Neural cell (in vitro differentiated cells): Measurements from ENCODE around the gene GMPPA. TPM values are rescaled to one million over a fixed set of nuclear protein-coding genes. Genes with fewer than 3 reads are reported as not detected.

Experiments used
- H2AFZ ChIP-seq: fragments of 200-600, 300-800 bp; sonication (generic), shearing (Covaris generic); 2 replicates; pipeline ENCODE4 v1.6.0; 2014; ENCODE audit warnings: low read depth, mild to moderate bottlenecking, antibody characterized with exemption, low read length, moderate library complexity
- H3F3A ChIP-seq: fragments of 200-600 bp; shearing (Covaris generic); 2 replicates; pipeline ENCODE4 v1.6.1; 2016; ENCODE audit warnings: mild to moderate bottlenecking, moderate library complexity, mixed read lengths, antibody characterized with exemption, low read length; ENCODE audit not compliant: insufficient read depth, poor library complexity, severe bottlenecking
- H3K27ac ChIP-seq: fragments of 200-600, 300-800 bp; sonication (generic), shearing (Covaris generic); 2 replicates; pipeline ENCODE4 v1.5.1; 2014; ENCODE audit warnings: mild to moderate bottlenecking, low read length, moderate library complexity
- H3K27me3 ChIP-seq: fragments of 300-800, 200-600 bp; sonication (generic), shearing (Covaris generic); 2 replicates; pipeline ENCODE4 v1.6.0; 2014; ENCODE audit warnings: mild to moderate bottlenecking, low read depth, low read length, moderate library complexity; ENCODE audit not compliant: insufficient read depth
- H3K36me3 ChIP-seq: fragments of 300-800, 200-600 bp; sonication (generic), shearing (Covaris generic); 2 replicates; pipeline ENCODE4 v1.5.1; 2014; ENCODE audit warnings: mild to moderate bottlenecking, antibody characterized with exemption, low read length, moderate library complexity; ENCODE audit not compliant: insufficient read depth
- H3K4me2 ChIP-seq: fragments of 300-800, 200-600 bp; sonication (generic), shearing (Covaris generic); 2 replicates; pipeline ENCODE4 v1.6.0; 2014; ENCODE audit warnings: mild to moderate bottlenecking, low read length
- H3K4me3 ChIP-seq: fragments of 300-800, 200-600 bp; sonication (generic), shearing (Covaris generic); 2 replicates; pipeline ENCODE4 v1.5.1; 2014; ENCODE audit warnings: mild to moderate bottlenecking, low read length, moderate library complexity
- H3K79me2 ChIP-seq: fragments of 200-600 bp; shearing (Covaris generic); replicated peaks from 2 replicates; pipeline ENCODE4 v1.6.0; 2014; ENCODE audit warnings: mild to moderate bottlenecking, low read length, moderate library complexity; ENCODE audit not compliant: insufficient read depth
- H3K9ac ChIP-seq: fragments of 300-800, 200-600 bp; sonication (generic), shearing (Covaris generic); 2 replicates; pipeline ENCODE4 v1.6.1; 2016; ENCODE audit warnings: mild to moderate bottlenecking, low read length, mixed read lengths
- H3K9me2 ChIP-seq: fragments of 200-600 bp; shearing (Covaris generic); 2 replicates; pipeline ENCODE4 v1.6.1; 2016; ENCODE audit warnings: mild to moderate bottlenecking, low read length, mixed read lengths; ENCODE audit not compliant: insufficient read depth
- H3K9me3 ChIP-seq: fragments of 200-600, 300-800 bp; sonication (generic), shearing (Covaris generic); 2 replicates; pipeline ENCODE4 v1.6.1; 2016; ENCODE audit warnings: mild to moderate bottlenecking, mixed run types, low read length, moderate library complexity, mixed read lengths
- H4K20me1 ChIP-seq: fragments of 200-600 bp; shearing (Covaris generic); 2 replicates; pipeline ENCODE4 v1.6.1; 2016; ENCODE audit warnings: mild to moderate bottlenecking, mixed run types; ENCODE audit not compliant: insufficient read depth
- EP300 ChIP-seq: fragments of 450-650 bp; conservative IDR thresholded peaks from 2 replicates; pipeline ENCODE4 v1.6.1; 2014; ENCODE audit warnings: antibody characterized with exemption, mild to moderate bottlenecking, moderate library complexity; ENCODE audit not compliant: poor library complexity, severe bottlenecking
- MXI1 ChIP-seq: fragments of 450-650 bp; conservative IDR thresholded peaks from 2 replicates; pipeline ENCODE4 v1.6.1; 2014; ENCODE audit warnings: antibody characterized with exemption, mild to moderate bottlenecking; ENCODE audit not compliant: poor library complexity, severe bottlenecking
- SMC3 ChIP-seq: fragments of 450-650 bp; conservative IDR thresholded peaks from 2 replicates; pipeline ENCODE4 v1.6.1; 2014; ENCODE audit warnings: antibody characterized with exemption, mild to moderate bottlenecking, moderate library complexity; ENCODE audit not compliant: poor library complexity
- polyA plus RNA-seq: library from polyadenylated mRNA; depleted of rRNA; stranded (reverse); fragments of >200 nt; gene quantifications from 2 replicates; pipeline ENCODE4 v1.2.3, GENCODE V29; 2014
- TF ChIP-seq, protein P1 (sequence below): IDR thresholded peaks from 2 replicates; pipeline ENCODE4 v1.6.1; 2012; ENCODE audit warnings: borderline replicate concordance
- TF ChIP-seq, protein P2 (sequence below): fragments of 450-650 bp; IDR thresholded peaks from 2 replicates; pipeline ENCODE4 v1.5.1; 2014; ENCODE audit warnings: antibody characterized with exemption, mild to moderate bottlenecking, moderate library complexity; ENCODE audit not compliant: poor library complexity, severe bottlenecking

Gene GMPPA
- polyA plus RNA-seq, 1 donor from 2014 or later: 20.4 TPM

GRCh38 chr2:219458996-219459395 lies 39.7 kb upstream of the GMPPA start:
- H4K20me1 ChIP-seq: no peaks in the 10 kb centered on the region
- H3F3A ChIP-seq: no peaks in the 10 kb centered on the region
- no peaks in the 10 kb centered on the region for H3K9me2 ChIP-seq
- H3K27ac ChIP-seq: no peak overlapping the region
- peaks cover 4% of the 10 kb centered on the region for H3K36me3 ChIP-seq
- no peak overlapping the region for H3K9ac ChIP-seq
- H3K9me3 ChIP-seq: no peaks in the 10 kb centered on the region
- no peaks in the 10 kb centered on the region for H3K27me3 ChIP-seq
- H2AFZ ChIP-seq: no peak overlapping the region
- TF ChIP-seq EP300: no peak
- H3K4me3 ChIP-seq: no peak overlapping the region
- H3K79me2 ChIP-seq: no peaks in the 10 kb centered on the region
- H3K4me2 ChIP-seq: no peak overlapping the region

DNA sequence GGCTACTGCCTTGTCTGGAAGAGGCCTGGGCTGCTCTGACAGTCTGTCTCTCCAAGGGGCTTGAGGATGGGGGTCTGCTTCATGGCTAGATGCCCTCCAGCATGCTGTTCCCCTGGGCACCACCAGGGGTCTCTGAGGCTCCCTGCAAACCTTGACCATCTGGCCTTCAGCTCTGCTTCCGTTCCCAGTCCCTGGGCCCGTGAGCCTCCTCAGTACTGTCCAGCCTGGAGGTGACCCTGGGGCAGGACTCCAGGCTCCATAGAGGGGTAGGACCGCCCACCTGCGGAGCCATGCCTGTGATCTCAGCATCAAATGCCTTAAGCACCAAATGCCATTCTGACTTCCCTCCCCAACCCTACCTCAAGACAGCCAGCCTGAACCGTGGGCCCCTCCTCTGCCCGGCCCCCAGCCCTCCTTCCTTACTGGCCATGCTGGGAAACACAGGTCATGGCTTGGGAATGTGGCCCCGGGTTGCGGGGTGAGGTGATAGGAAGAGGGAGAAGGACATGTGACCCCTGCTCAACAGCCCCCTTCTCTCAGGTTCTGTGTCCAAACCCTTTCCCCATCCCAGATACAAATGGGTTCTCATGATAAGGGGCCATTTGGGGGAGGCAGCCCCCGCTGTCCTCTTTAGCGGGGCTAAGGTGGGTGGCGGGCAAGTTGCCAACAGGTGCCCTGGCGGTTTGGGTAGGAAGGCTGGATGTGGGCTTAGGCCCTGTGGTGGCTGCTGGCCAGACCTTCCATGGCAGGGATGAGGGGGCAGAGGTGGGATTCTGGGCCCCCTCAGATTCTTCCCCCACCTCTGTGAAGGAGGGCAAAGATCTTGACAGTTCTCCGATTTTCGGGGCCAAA lies 39.0 kb upstream of the GMPPA start:
- Histone ChIP-seq H3K4me3 (no peak overlapping the region), H3K27me3 (no peaks in the 10 kb centered on the region), H3K36me3 (no peaks in the 10 kb centered on the region), H3K79me2 (no peaks in the 10 kb centered on the region), H3K4me2 (no peak overlapping the region), H4K20me1 (no peaks in the 10 kb centered on the region), H3K9me3 (no peaks in the 10 kb centered on the region), H3K27ac (no peak overlapping the region), H2AFZ (no peak overlapping the region), H3F3A (no peaks in the 10 kb centered on the region), H3K9ac (no peak overlapping the region), H3K9me2 (no peaks in the 10 kb centered on the region)
- TF ChIP-seq, protein P1, sequence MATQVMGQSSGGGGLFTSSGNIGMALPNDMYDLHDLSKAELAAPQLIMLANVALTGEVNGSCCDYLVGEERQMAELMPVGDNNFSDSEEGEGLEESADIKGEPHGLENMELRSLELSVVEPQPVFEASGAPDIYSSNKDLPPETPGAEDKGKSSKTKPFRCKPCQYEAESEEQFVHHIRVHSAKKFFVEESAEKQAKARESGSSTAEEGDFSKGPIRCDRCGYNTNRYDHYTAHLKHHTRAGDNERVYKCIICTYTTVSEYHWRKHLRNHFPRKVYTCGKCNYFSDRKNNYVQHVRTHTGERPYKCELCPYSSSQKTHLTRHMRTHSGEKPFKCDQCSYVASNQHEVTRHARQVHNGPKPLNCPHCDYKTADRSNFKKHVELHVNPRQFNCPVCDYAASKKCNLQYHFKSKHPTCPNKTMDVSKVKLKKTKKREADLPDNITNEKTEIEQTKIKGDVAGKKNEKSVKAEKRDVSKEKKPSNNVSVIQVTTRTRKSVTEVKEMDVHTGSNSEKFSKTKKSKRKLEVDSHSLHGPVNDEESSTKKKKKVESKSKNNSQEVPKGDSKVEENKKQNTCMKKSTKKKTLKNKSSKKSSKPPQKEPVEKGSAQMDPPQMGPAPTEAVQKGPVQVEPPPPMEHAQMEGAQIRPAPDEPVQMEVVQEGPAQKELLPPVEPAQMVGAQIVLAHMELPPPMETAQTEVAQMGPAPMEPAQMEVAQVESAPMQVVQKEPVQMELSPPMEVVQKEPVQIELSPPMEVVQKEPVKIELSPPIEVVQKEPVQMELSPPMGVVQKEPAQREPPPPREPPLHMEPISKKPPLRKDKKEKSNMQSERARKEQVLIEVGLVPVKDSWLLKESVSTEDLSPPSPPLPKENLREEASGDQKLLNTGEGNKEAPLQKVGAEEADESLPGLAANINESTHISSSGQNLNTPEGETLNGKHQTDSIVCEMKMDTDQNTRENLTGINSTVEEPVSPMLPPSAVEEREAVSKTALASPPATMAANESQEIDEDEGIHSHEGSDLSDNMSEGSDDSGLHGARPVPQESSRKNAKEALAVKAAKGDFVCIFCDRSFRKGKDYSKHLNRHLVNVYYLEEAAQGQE: no peak
- peak; percentile 44 for TF ChIP-seq SMC3
- TF ChIP-seq, protein P2, sequence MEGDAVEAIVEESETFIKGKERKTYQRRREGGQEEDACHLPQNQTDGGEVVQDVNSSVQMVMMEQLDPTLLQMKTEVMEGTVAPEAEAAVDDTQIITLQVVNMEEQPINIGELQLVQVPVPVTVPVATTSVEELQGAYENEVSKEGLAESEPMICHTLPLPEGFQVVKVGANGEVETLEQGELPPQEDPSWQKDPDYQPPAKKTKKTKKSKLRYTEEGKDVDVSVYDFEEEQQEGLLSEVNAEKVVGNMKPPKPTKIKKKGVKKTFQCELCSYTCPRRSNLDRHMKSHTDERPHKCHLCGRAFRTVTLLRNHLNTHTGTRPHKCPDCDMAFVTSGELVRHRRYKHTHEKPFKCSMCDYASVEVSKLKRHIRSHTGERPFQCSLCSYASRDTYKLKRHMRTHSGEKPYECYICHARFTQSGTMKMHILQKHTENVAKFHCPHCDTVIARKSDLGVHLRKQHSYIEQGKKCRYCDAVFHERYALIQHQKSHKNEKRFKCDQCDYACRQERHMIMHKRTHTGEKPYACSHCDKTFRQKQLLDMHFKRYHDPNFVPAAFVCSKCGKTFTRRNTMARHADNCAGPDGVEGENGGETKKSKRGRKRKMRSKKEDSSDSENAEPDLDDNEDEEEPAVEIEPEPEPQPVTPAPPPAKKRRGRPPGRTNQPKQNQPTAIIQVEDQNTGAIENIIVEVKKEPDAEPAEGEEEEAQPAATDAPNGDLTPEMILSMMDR: peak; percentile 57

GRCh38 chr2:219460424-219460926 lies 38.2 kb upstream of the GMPPA start:
- Histone ChIP-seq H3K36me3 (no peaks in the 10 kb centered on the region), H3K9ac (peak overlapping the region; percentile 12), H4K20me1 (no peaks in the 10 kb centered on the region), H3K79me2 (no peaks in the 10 kb centered on the region), H3K27me3 (no peaks in the 10 kb centered on the region), H3K27ac (no peak overlapping the region), H3F3A (no peaks in the 10 kb centered on the region), H3K4me2 (no peak overlapping the region), H3K4me3 (no peak overlapping the region), H3K9me3 (no peaks in the 10 kb centered on the region), H2AFZ (no peak overlapping the region), H3K9me2 (no peaks in the 10 kb centered on the region)
- TF ChIP-seq, protein P1: no peak
- no peak for TF ChIP-seq MXI1
